Umbilical cord (tissue), 2 donors: ENCODE measurements around the gene CLASRP. TPM values are rescaled to one million over a fixed set of nuclear protein-coding genes. Genes with fewer than 3 reads are reported as not detected.
"Not testable (repeated sequence)": the region's sequence is repeated elsewhere in the genome, so short reads cannot be mapped to it uniquely, and the experiment has no call there.

Source experiments
- DNase-seq: peaks from one replicate; pipeline ENCODE4 v3.0.0-alpha.2; 2015; ENCODE audit warnings: low spot score
- total RNA-seq: library from RNA; depleted of rRNA; stranded (reverse); fragments of >200 nt; gene quantifications from one replicate; pipeline ENCODE4 v1.2.3, GENCODE V29; 2014; ENCODE audit warnings: low replicate concordance; ENCODE audit not compliant: insufficient read depth

CLASRP gene
- total RNA-seq, 1 donor from 2014 or later: 12.0 TPM

- DNase-seq: no peak
Measured at GRCh38 chr19:45103156-45103507, 64.3 kb downstream of the CLASRP start.

GRCh38 chr19:45103508-45104319, 64.9 kb downstream of the CLASRP start:
- peak; percentile 53 for DNase-seq

GRCh38 chr19:45104658-45105349, 66.0 kb downstream of the CLASRP start:
- no peak for DNase-seq

- not testable (repeated sequence) for DNase-seq
Measured at GRCh38 chr19:45106363-45106762, 67.5 kb downstream of the CLASRP start.

- DNase-seq: peak; percentile 51
Measured at GRCh38 chr19:45107621-45108150, 68.8 kb downstream of the CLASRP start.

GRCh38 chr19:45110851-45111266, 72.0 kb downstream of the CLASRP start:
- DNase-seq: no peak

- DNase-seq: no peak
Measured at GRCh38 chr19:45112111-45112827, 73.4 kb downstream of the CLASRP start.

- no peak for DNase-seq
Measured at GRCh38 chr19:45113628-45114027, 74.8 kb downstream of the CLASRP start.

- DNase-seq: no peak
Measured at GRCh38 chr19:45114116-45114515, 75.3 kb downstream of the CLASRP start.

GRCh38 chr19:45115809-45116615, 77.2 kb downstream of the CLASRP start:
- DNase-seq: no peak

GRCh38 chr19:45117167-45117594, 78.3 kb downstream of the CLASRP start:
- peak; percentile 82 for DNase-seq

GRCh38 chr19:45117671-45118070, 78.8 kb downstream of the CLASRP start:
- no peak for DNase-seq

- DNase-seq: no peak
Measured at GRCh38 chr19:45118106-45118505, 79.3 kb downstream of the CLASRP start.

- DNase-seq: not testable (repeated sequence)
Measured at GRCh38 chr19:45118591-45119355, 79.9 kb downstream of the CLASRP start.

GRCh38 chr19:45119582-45119981, 80.7 kb downstream of the CLASRP start:
- DNase-seq: no peak

Other genes starting within 250 kb of the CLASRP start
- 22.6 TPM for gene BCAM, start 229.9 kb upstream of the CLASRP start, total RNA-seq
- gene NECTIN2, start 192.7 kb upstream of the CLASRP start, total RNA-seq: 52.0 TPM
- 14.9 TPM for gene TOMM40, start 147.8 kb upstream of the CLASRP start, total RNA-seq
- 53.4 TPM for gene APOE, start 133.2 kb upstream of the CLASRP start, total RNA-seq
- not detected for gene APOC1, start 124.4 kb upstream of the CLASRP start, total RNA-seq
- gene APOC4, start 96.8 kb upstream of the CLASRP start, total RNA-seq: not detected
- not detected for gene APOC2, start 93.0 kb upstream of the CLASRP start, total RNA-seq
- gene CLPTM1, start 83.7 kb upstream of the CLASRP start, total RNA-seq: 34.4 TPM
- 4.8 TPM for gene RELB, start 37.6 kb upstream of the CLASRP start, total RNA-seq
- gene ZNF296, start 37.4 kb downstream of the CLASRP start, total RNA-seq: not detected
- 3.1 TPM for gene GEMIN7, start 40.2 kb downstream of the CLASRP start, total RNA-seq
- 40.2 TPM for gene PPP1R37, start 54.1 kb downstream of the CLASRP start, total RNA-seq
- gene NKPD1, start 121.9 kb downstream of the CLASRP start, total RNA-seq: 0.48 TPM
- gene TRAPPC6A, start 139.2 kb downstream of the CLASRP start, total RNA-seq: 12.5 TPM
- gene BLOC1S3, start 139.7 kb downstream of the CLASRP start, total RNA-seq: 0.72 TPM
- not detected for gene EXOC3L2, start 206.4 kb downstream of the CLASRP start, total RNA-seq
- 11.3 TPM for gene MARK4, start 212.2 kb downstream of the CLASRP start, total RNA-seq